Panc1 (cell line): ENCODE data around the gene PLD1. TPM values are rescaled to one million over a fixed set of nuclear protein-coding genes. Genes with fewer than 3 reads are reported as not detected.

Experiments
- ATAC-seq: fragments of 200-7000 bp; cut with Tn5 transposase; 2 replicates; pipeline ENCODE4 v1.9.1; 2020; ENCODE audit warnings: mild to moderate bottlenecking, moderate library complexity
- BruUV-seq: library from RNA; stranded (reverse); fragments of 400-500 nt; replicated peaks from 2 replicates; lab custom pipeline; 2021; lab: Mats Ljungman, UMichigan
- CTCF ChIA-PET: fragments of 300-600 bp; sonication (Branson Sonifier 250); formaldehyde crosslinking; loops from one replicate; lab custom pipeline; 2022; ENCODE audit warnings: antibody characterized with exemption; lab: Charles Lee
- POLR2A ChIA-PET: fragments of 300-600 bp; sonication (Branson Sonifier 250); formaldehyde crosslinking; loops from one replicate; lab custom pipeline; 2022; ENCODE audit warnings: antibody characterized with exemption; lab: Charles Lee
- DNase-seq: peaks from one replicate; pipeline ENCODE4 v3.0.0-alpha.2; 2010; ENCODE audit warnings: low read depth, low spot score
- H3K27ac ChIP-seq: 2 replicates; pipeline ENCODE4 v1.5.1; 2011; ENCODE audit warnings: mild to moderate bottlenecking, low read length, inconsistent platforms
- H3K27me3 ChIP-seq: fragments of 200-500 bp; sonication (Bioruptor generic); 2 replicates; pipeline ENCODE4 v1.6.0; 2014; ENCODE audit warnings: low read length, inconsistent platforms; ENCODE audit not compliant: control insufficient read depth, insufficient read depth
- H3K36me3 ChIP-seq: fragments of 200-500 bp; sonication (Bioruptor generic); 2 replicates; pipeline ENCODE4 v1.5.1; 2014; ENCODE audit warnings: inconsistent platforms, mild to moderate bottlenecking, low read length, moderate library complexity; ENCODE audit not compliant: control insufficient read depth, insufficient read depth
- H3K4me1 ChIP-seq: 2 replicates; pipeline ENCODE4 v1.5.1; 2011; ENCODE audit warnings: inconsistent platforms, mild to moderate bottlenecking, low read length, moderate library complexity; ENCODE audit not compliant: control insufficient read depth, insufficient read depth
- H3K4me3 ChIP-seq, 2 experiments: 2 replicates each; pipeline ENCODE4 v1.5.1; 2011 to 2012; ENCODE audit warnings: low read depth in 2 of 2, low read length in 2 of 2, mild to moderate bottlenecking in 2 of 2, inconsistent platforms in 1 of 2, moderate library complexity in 1 of 2
- H3K9me3 ChIP-seq: fragments of 200-500 bp; sonication (Bioruptor generic); 2 replicates; pipeline ENCODE4 v1.5.1; 2014; ENCODE audit warnings: low read depth, mild to moderate bottlenecking, inconsistent platforms, low read length, moderate library complexity; ENCODE audit not compliant: control insufficient read depth, insufficient read depth
- CTCF ChIP-seq: fragments of 450-650 bp; IDR thresholded peaks from 2 replicates; pipeline ENCODE4 v1.5.1; 2017; ENCODE audit warnings: mild to moderate bottlenecking
- POLR2AphosphoS5 ChIP-seq: IDR thresholded peaks from 2 replicates; pipeline ENCODE4 v1.6.1; 2012; ENCODE audit warnings: mild to moderate bottlenecking, low read depth, low read length, moderate library complexity
- REST ChIP-seq, 2 experiments: IDR thresholded peaks; 2 replicates each; pipeline ENCODE4 v1.6.1; 2011 to 2012; ENCODE audit warnings: low read depth in 2 of 2, control low read depth in 1 of 2, low read length in 1 of 2, mild to moderate bottlenecking in 1 of 2, moderate library complexity in 1 of 2; ENCODE audit not compliant: insufficient read depth in 1 of 2
- SIN3A ChIP-seq: IDR thresholded peaks from 2 replicates; pipeline ENCODE4 v1.6.1; 2012; ENCODE audit warnings: low read depth, mild to moderate bottlenecking, low read length, moderate library complexity, borderline replicate concordance; ENCODE audit not compliant: insufficient read depth
- TCF7L2 ChIP-seq: IDR thresholded peaks from 2 replicates; pipeline ENCODE4 v1.6.1; 2011; ENCODE audit warnings: mild to moderate bottlenecking, low read depth, low read length, inconsistent platforms
- in situ Hi-C: cut with HindIII; loops from 2 replicates; pipeline ENCODE4 v1.10.0; 2016; ENCODE audit warnings: low sequenced_read_pairs, low pct_unique_long_range_greater_than_20kb
- intact Hi-C: fragments of 100-400 bp; cut with micrococcal nuclease; formaldehyde crosslinking; loops from one replicate; pipeline ENCODE4 v1.10.0; 2022; ENCODE audit not compliant: unreplicated experiment
- total RNA-seq: library from RNA; stranded (reverse); gene quantifications from one replicate; pipeline ENCODE4 v1.2.1, GENCODE V29; 2021; ENCODE audit not compliant: unreplicated experiment

PLD1 gene
- total RNA-seq, 1 experiment from 2014 or later = 20.6 TPM

GRCh38 chr3:171606151-171606751, 204.0 kb downstream of the PLD1 start:
- H3K27ac ChIP-seq = no peak overlapping the region
- intact Hi-C loops (no loop called here), in situ Hi-C loops (no loop called here)
- DNase-seq (no peak), ATAC-seq (no peak)
- ChIA-PET CTCF (no interaction called here), POLR2A (no interaction called here)
- no peak overlapping the region for H3K4me3 ChIP-seq
- no peaks in the 10 kb centered on the region for H3K4me1 ChIP-seq
- H3K27me3 ChIP-seq = no peaks in the 10 kb centered on the region
- no TSS peak for BruUV-seq
- no peaks in the 10 kb centered on the region for H3K36me3 ChIP-seq
- TF ChIP-seq POLR2AphosphoS5 (no peak), TCF7L2 (no peak), CTCF (no peak), REST (IDR thresholded peaks at IDR 0.05; ENCODE audit: insufficient read depth in 1 of 2, low read depth in 2 of 2, low read length in 1 of 2) (no peak), SIN3A (no peak)
- H3K9me3 ChIP-seq = no peaks in the 10 kb centered on the region

GRCh38 chr3:171604370-171604769, 205.9 kb downstream of the PLD1 start:
- in situ Hi-C loops (no loop called here), intact Hi-C loops (no loop called here)
- ChIA-PET POLR2A (interaction anchor here (0.5 kb wide), 1 partner anchor 16 kb away, joined by 4 read pairs; no protein-coding TSS in a partner anchor), CTCF (interaction anchor here (0.7 kb wide), 1 partner anchor 101 kb away, joined by 5 read pairs; no protein-coding TSS in a partner anchor)
- Histone ChIP-seq H3K36me3 (no peaks in the 10 kb centered on the region), H3K9me3 (no peaks in the 10 kb centered on the region), H3K27ac (no peak overlapping the region), H3K27me3 (no peaks in the 10 kb centered on the region), H3K4me1 (no peaks in the 10 kb centered on the region), H3K4me3 (no peak overlapping the region)
- TF ChIP-seq CTCF = no peak
- BruUV-seq = no TSS peak
- ATAC-seq = no peak
- no peak for DNase-seq
